ENCODE results near the gene CD53.

GRCh38 chr1:110890474-110891196 lies 17.7 kb downstream of the CD53 start:
- TF ChIP-seq CTCF (IDR thresholded peaks at IDR 0.05; ENCODE audit: low read depth, low read length, poor library complexity, severe bottlenecking), result no peak
- TF ChIP-seq EZH2phosphoT487 (IDR thresholded peaks at IDR 0.05; ENCODE audit: borderline replicate concordance, low read length), result no peak

All from DOHH2 (cell line).